Glomerular endothelial cell (primary cell): Measurements from ENCODE around the gene SCGN. TPM values are rescaled to one million over a fixed set of nuclear protein-coding genes. Genes with fewer than 3 reads are reported as not detected.
"Not testable (repeated sequence)": the region's sequence is repeated elsewhere in the genome, so short reads cannot be mapped to it uniquely, and the experiment has no call there.

Source experiments
- DNase-seq: peaks from one replicate; pipeline ENCODE4 v3.0.0-alpha.2; 2011; ENCODE audit warnings: low read depth, low spot score; ENCODE audit errors: extremely low read depth
- total RNA-seq: library from RNA; depleted of rRNA; stranded (reverse); fragments of >200 nt; gene quantifications from 2 replicates; pipeline ENCODE4 v1.2.3, GENCODE V29; 2015

The SCGN gene
- total RNA-seq, 1 donor from 2014 or later: not detected

DNA sequence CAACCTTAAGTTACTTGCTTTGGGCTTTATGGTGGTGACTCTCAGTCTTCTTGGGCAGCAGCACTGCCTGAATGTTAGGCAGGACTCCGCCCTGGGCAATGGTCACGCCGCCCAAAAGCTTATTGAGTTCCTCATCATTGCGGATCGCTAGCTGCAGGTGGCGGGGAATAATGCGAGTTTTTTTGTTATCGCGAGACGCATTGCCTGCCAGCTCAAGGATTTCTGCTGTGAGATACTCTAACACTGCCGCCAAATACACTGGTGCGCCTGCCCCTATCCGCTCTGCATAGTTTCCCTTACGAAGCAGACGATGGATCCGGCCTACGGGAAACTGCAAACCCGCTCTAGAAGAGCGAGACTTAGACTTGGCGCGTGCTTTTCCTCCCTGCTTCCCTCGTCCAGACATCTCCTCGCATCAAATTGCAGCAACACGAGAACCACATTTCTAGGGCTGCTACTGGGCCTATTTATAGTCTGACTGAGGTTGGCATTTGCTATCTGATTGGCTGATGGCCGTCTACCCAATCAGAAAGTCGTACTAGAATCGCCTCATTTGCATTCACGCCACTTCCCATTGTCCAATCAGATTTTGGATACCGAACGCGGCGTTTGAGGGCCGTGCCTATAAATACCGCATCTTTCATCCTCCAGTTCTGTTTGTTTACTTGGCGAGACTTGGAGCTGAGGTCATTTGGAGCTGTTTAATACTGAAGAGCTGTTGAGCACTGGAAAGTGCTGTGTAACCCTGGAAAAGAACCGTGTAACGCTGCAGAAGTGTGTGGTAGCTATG, 74.3 kb downstream of the SCGN start:
- no peak for DNase-seq

DNA sequence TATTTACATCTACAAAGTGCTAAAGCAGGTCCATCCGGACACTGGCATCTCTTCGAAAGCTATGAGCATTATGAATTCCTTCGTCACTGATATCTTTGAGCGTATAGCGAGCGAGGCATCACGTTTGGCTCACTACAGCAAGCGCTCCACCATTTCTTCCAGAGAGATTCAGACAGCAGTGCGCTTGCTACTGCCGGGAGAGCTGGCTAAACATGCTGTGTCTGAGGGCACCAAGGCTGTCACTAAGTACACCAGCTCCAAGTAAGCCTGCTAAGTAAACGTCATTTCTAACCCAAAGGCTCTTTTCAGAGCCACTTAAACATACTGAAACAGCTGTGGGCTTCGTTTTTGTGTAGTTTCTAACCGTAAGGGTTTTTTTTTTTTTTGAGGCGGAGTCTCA, 75.0 kb downstream of the SCGN start:
- DNase-seq: no peak

DNA sequence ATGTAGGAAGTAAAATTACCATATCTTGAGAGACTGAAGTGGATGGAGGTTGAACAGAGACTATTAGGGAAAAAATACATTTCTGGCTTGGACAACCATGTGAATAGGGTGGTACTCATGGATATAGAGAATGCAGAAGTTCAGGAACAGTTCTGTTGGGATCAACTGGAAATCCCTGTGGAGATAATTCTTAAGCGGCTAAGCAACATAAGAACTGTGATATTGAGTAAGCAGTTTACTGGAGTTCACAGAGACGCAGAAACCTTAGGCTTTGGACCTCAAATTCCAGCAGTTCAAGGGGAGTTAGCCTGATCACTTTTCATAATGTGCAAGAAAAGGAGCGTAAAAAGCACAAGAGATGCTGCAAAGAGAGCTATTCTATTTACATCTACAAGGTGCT, 78.9 kb downstream of the SCGN start:
- DNase-seq: no peak

DNA sequence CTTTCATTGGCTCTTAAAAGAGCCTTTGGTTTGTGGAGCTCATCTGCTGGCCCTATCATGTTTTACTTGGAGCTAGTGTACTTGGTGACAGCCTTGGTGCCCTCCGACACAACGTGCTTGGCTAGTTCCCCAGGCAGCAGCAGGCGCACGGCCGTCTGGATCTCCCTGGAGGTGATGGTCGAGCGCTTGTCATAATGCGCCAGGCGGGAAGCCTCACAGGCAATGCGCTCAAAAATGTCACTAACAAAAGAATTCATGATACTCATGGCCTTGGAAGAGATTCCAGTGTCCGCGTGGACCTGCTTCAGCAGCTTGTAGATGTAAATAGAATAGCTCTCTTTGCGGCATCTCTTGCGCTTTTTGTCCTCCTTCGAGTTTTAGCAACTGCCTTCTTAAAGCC, 79.7 kb downstream of the SCGN start:
- no peak for DNase-seq

DNA sequence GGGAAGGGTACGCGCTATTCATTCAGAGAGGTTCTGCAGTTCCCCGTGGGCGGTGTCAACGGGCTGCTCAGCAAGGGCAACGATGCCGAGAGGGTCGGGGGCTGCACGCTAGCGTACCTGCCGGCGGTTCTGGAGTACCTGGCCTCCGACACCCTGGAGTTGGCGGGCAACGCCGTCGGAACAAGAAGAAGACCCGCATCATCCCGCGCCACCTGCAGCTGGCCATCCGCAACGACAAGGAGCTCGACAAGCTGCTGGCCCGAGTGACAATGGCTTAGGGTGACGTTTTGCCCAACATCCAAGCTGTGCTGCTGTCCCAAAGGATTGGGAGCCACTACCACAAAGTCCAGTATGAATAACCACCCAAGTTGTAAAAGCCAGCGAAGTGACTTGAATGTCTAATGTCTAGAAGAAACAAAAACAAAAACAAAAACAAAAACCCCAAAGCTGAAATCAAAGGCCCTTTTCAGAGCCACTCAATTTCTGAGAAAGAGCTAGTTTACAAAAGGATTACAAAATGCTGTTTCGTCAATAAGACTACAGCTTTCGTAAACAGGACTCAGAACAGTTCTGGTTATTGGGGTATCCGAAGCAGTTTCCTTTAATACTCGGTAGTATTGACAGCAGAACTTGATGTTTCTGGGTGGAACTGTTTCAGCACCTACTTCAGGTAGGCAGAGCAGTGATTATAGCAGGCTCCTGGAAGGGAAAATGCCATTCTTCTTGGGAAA, 80.6 kb downstream of the SCGN start:
- DNase-seq: no peak

DNA sequence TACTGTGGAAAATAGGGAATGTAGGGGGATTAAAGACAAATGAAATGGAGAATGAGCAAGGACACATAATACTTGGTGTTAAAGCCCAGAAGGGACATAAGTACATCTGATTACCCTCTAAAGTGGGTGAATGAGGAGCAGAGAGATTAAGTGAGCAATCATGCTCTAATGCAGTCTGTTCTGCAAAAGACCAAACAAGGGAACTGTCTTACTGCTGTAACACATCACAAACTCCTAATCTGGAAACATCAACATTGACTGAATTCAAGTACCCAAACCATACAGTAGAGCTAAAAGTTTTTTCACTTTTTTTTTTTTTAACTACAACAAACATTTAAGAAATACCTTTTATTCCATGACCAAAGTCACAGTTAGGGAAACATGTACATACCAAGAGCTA, 83.2 kb downstream of the SCGN start:
- DNase-seq: no peak

DNA sequence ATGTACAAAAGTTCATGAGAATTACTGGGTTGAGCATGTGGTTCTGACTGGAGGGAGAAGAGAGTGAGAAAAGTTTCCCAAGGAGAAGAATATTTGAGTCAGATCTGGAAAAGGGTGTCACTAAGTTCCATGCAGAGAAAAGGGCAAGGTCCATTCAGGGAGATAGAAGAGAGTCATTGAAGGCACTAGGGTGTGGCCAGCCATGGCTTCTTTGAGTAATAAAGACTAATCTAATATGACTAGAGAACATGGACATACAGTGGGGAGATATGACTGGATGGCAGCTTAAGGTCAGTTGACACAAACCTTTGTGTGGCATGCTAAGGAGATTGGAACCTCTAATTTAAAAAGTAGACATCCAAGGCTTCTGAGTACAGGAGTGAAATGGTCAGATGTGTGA, 91.9 kb downstream of the SCGN start:
- DNase-seq: no peak

DNA sequence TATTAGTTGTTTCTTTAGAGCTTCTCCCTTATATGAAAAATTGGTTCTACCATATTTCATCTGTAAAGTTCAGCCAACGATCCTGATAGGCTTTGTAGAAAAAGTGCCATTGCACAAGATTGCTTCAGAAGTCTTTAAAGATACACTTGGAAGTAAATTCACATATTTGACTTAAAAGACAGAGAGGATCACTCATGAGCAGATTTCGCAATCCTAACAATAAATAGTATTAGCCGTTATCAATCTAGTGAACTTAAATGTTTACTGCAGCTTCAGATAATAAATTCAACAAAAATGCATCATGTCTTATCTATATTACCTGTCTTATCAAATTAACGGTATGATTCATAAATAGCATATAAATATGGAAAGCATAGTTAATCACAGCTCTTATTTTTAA, 93.8 kb downstream of the SCGN start:
- DNase-seq: no peak

DNA sequence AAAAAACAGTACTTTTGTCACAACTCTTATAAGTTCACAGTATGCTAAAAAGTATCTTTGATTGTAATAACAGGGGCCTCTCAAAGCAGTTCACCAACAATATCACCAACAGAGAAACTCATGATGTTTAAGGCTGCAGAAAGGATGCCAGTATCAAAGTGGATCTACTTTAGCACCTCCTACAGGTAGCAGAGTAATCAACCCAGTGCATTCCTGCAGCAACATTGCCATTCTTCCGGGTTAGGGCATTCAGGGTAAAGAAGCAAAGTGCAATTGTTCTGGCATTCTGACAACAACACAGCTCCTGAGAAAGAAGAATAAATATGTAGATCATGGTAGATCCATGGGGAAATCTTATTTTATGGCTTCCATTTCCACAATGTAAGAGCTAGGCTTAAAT, 95.0 kb downstream of the SCGN start:
- no peak for DNase-seq

DNA sequence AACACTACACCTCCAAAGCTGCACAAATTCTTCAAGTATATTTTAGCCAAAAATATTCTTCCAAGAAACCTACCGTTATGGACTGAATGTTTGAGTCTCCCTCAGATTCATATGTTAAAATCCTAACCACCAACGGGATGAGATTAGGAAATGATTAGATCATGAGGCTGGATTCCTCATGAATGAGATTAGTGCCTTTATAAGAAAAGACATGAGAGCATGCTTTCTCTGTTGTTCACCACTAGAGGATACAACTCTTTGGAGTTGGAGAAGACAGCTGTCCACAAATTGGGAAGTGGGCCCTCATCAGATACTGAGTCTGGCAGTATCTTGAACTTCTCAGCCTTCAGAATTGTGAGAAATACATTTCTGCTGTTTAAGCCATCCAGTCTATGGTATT, 95.5 kb downstream of the SCGN start:
- DNase-seq: no peak

DNA sequence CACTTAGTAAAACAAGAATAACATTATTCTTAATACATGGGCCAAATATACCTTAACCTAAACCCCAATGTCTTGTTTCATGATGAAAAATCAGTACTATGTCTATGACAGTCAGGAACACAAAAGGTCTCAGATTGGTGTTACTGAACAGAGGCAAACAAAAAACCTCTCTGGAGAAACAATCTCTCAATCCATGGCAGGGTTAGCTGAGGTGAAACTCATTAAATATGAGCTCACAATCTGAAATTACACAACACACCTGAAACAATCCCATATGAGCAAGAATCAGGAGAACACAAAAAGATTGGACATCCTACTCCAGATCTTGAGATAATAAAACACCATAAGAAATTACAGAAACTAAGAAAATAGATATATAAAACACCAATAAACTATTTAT, 96.0 kb downstream of the SCGN start:
- DNase-seq: no peak

DNA sequence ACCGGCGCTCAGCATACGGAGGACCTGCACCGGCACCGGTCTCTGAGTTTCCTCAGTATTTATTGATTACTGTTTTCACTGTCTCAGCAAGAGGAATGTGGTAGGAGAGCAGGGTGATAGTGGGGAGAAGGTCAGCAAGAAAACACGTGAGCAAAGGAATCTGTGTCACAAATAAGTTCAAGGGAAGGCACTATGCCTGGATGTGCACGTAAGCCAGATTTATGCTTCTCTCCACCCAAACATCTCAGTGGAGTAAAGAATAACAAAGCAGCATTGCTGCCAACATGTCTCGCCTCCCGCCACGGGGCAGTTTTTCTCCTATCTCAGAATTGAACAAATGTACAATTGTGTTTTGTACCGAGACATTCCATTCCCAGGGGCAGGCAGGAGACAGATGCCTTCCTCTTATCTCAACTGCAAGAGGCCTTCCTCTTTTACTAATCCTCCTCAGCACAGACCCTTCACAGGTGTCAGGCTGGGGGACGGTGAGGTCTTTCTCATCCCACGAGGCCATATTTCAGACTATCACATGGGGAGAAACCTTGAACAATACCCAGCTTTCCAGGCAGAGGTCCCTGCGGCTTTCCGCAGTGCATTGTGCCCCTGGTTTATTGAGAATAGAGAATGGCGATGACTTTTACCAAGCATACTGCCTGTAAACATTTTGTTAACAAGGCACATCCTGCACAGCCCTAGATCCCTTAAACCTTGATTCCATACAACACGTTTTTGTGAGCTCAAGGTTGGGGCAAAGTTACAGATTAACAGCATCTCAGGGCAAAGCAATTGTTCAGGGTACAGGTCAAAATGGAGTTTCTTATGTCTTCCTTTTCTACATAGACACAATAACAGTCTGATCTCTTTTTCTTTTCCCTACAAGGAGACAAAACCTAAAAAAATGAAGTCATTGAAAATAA, 96.8 kb downstream of the SCGN start:
- not testable (repeated sequence) for DNase-seq

DNA sequence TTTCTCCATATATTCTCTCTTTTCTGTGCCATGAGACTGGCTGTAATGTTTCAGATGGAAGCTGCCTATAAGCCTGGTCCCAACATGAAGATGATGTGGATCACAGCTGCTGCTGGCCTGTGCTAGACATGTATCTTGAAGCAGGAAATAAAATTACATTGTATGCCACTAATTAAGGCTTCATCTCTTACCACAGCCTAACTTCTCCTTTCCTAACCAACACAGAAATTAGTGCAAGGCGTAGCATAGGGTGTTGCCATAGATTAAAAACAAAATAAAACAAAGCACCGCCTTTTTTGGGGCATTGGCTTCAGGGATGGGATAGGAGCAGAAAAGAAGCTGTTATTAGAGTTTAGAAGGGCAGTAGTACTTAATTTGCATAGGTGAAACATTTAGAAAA, 97.8 kb downstream of the SCGN start:
- no peak for DNase-seq

DNA sequence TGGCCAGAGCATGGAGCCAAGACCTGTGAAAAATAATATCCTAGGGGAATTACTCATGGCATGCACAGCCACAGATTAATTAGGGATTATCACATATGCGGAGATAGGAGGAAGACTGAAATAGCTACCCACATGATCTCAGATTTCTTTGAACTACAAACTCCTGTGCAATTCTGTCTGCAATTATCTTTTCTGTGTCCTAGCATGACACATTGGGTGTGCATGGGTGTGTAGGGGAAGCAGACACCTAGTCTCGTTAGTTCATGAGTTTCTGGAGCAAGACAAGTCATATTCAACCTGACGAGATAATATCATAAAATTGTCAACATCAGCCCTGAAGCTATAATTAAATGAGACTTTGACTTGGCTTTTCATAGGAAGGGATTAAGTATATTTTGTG, 98.9 kb downstream of the SCGN start:
- no peak for DNase-seq

Other genes with a start within 250 kb of the SCGN start
- not detected in 2 replicates for gene SLC17A4, start 102.5 kb downstream of the SCGN start, total RNA-seq
- gene SLC17A1, start 179.8 kb downstream of the SCGN start, total RNA-seq: not detected in 2 replicates
- gene SLC17A3, start 222.0 kb downstream of the SCGN start, total RNA-seq: not detected in 2 replicates